GM21529 (cell line): ENCODE results near the gene GALNTL6.

Experiments
- ATAC-seq: cut with Tn5 transposase; IDR thresholded peaks from one replicate; pipeline ENCODE4 v1.9.1; 2021; ENCODE audit not compliant: unreplicated experiment

GALNTL6 gene

DNA sequence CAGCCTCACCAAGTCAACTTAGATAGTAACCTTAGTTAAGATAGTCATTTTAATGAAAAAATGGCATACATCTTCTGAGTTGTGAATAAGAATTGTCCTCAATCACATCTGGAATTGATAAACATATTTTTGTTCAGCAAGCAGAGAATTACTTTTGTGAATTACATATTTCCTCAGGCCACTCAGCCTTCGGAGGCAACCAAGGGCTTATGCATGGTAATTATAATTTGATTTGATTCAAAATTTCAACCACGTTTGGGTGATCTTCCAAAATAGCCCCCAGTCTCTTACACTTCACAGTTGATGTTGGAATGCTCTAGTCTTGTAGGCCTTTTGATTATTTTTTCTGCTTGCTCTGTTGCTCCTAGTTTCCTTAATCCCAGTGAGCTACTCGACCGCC lies 63.4 kb downstream of the GALNTL6 start:
- ATAC-seq = no peak

DNA sequence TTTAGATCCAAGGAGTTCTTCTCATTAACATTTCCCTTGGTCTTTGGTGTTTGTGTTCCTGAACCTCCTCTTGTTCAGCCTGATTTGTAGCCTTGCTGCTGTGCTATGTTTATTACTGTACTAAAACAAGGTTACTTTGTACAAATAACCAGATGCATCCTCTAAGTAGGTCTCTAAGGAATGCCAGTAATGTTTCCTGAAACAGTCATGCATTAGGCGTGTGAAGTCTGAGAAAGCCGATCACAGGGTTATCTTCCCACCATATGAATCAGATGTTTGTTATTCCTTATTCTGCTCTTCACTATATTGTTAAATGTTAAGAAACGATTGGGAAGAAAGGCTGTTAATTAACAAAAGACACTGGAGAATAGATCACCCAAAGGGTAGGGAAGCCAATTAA lies 66.9 kb downstream of the GALNTL6 start:
- no peak for ATAC-seq

GRCh38 chr4:171889681-171890080 lies 76.5 kb downstream of the GALNTL6 start:
- no peak for ATAC-seq

DNA sequence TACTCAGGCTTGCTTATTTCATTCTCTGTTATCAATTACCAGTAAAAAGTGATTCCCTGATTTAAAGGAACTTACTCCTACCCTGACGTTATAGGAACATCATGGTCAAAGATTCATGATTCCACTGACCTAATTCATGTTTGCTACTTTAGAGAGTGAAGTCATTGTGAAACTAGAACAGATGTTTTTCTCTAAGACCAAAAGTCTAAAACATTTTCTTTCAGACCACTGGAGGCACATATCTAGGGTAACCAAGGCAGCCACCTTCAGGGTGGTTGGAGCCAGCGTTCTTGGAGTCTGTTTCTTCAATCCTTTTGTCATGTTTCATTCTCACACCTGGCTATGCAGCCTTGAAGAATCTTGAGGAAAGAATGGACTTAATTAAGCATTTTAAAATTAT lies 77.8 kb downstream of the GALNTL6 start:
- peak; percentile 87 for ATAC-seq

GRCh38 chr4:171896426-171896825 lies 83.2 kb downstream of the GALNTL6 start:
- no peak for ATAC-seq

DNA sequence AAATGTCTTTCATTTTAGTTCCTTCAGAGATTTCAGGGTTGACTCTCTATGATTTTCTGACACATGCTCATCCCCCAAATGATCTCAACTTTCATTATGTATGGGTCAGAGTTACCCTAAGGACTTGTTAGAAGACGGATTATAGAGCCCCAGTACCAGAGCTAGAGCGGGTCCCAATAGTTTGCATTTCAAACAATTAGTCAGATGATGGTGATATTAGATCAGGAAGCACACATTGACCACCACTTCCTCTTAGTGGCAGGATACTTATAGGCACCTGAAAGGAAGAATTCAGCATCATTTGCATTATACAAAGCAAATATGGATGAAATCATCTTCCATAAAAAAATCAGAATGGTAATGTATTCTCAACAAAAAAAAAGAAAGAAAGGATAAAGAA lies 106.1 kb downstream of the GALNTL6 start:
- no peak for ATAC-seq

- ATAC-seq = no peak
These were observed 107.7 kb downstream of the GALNTL6 start for GRCh38 chr4:171920901-171921300.

DNA sequence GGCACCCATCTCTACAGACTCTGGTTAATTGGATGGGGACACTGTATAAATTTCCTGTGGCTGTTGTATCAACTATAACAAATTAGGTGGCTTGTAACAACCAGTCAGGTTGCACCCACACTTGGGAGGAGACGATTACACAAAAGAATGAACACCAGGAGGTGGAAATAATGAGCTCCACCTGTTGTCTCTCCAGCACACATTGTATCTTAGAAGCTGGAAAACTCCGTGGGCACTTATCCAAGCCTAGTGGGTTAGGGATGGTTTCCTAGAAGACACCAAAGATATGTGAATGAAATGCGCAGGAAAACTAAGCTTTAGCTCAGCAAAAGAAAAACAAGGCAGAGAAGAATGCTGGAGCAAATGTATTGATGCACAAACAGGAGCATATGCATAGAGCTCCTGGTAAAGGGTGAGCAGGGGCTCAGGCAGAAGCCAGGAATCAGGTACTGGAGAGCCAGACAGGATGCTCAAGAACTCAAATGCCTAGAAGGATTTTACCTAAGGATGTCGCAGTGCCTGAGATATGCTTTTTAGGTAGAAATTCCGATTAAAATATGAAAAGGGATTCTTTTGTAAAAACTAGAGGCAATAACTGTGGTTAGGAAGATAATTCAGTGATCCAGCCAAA lies 111.7 kb downstream of the GALNTL6 start:
- ATAC-seq = no peak

DNA sequence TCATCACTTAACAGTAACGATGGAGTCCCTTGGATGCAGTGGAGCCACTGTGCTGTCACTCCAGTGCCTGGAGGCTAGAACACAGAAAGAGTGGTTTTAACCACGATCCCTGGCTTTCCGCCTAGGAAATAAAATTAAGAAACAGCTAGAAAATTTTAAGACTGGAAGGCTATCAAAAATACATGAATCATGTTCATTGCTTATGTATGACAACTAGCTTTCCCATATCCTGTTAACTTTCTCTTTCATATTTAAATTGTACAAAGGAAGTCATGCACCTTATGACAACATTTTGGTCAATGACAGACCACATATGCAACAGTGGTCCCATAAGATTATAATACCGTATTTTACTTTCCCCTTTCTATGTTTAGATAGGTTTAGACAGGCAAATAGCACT lies 115.1 kb downstream of the GALNTL6 start:
- ATAC-seq = no peak

DNA sequence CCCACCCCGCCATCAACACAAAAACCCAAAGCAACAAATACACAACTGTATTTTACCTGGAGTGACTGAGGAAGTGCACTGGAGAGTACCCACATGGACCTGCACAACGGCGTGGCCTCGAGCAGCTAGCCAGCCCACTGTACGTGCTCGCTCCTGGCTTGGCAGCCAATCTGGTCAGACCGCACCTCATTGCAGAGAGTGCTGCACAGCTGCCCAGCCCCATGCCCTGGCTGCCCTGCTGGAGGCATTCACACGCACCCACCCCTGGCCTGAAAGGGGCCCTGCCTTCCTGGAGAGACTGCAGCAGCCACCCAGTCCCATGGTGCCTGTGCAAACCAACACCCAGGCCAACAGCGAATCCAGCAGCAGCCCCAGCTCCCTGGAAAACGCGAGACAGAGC lies 116.3 kb downstream of the GALNTL6 start:
- ATAC-seq = no peak

GRCh38 chr4:171929907-171930306 lies 116.7 kb downstream of the GALNTL6 start:
- ATAC-seq = no peak

DNA sequence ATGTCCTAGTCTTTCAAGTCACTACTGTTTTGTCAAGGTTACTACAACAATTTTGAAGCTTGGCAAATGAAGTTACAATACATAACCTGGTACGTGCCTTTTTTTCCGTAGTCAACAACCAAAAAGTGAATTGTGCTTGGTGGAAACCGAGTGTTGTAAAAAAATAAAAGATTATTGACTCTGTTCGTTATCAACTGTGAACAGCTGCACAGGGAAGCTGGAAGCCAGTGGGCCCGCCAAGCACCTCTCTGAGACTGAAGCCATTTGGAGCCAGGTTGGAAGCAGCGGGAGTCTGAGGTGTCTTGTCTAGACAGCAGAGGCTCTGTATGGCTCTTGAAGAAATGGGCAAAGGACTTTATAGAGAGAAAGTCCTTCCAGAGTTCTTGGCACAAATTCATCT lies 119.0 kb downstream of the GALNTL6 start:
- ATAC-seq = no peak

GRCh38 chr4:171940656-171941055 lies 127.5 kb downstream of the GALNTL6 start:
- ATAC-seq = no peak

GRCh38 chr4:171947400-171947799 lies 134.2 kb downstream of the GALNTL6 start:
- no peak for ATAC-seq

GRCh38 chr4:171948038-171948437 lies 134.8 kb downstream of the GALNTL6 start:
- no peak for ATAC-seq

DNA sequence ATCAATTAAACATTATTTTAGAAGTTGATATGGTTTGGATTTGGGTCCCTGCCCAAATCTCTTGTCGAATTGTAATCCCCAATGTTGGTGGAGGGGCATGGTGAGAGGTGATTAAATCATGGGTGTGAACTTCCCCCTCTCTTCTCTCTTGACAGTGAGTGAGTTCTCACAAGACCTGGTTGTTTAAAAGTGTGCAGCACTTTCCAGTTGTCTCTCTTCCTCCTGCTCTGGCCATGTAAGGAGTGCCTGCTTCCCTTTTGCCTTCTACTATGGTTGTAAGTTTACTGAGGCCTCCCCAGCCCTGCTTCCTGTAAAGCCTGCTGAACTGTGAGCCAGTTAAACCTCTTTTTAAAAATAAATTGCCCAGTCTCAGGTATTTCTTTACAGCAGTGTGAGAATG lies 141.4 kb downstream of the GALNTL6 start:
- ATAC-seq = peak; percentile 90

GRCh38 chr4:171956678-171957077 lies 143.5 kb downstream of the GALNTL6 start:
- no peak for ATAC-seq

DNA sequence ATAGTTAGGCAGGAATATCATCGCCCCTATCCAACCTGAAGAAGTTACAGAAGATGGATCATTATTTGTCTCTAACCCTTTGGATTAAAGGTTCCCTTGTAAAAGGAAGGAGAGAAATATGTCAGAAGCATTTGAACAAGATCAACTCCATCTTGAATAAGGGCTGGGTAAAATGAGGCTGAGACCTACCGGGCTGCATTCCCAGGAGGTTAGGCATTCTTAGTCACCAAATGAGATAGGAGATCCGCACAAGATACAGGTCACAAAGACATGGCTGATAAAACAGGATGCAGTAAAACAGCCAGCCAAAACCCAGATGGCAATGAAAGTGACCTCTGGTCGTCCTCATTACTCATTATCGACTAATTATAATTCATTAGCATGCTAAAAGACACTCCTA lies 148.9 kb downstream of the GALNTL6 start:
- no peak for ATAC-seq

GRCh38 chr4:171966356-171966755 lies 153.2 kb downstream of the GALNTL6 start:
- ATAC-seq = no peak

DNA sequence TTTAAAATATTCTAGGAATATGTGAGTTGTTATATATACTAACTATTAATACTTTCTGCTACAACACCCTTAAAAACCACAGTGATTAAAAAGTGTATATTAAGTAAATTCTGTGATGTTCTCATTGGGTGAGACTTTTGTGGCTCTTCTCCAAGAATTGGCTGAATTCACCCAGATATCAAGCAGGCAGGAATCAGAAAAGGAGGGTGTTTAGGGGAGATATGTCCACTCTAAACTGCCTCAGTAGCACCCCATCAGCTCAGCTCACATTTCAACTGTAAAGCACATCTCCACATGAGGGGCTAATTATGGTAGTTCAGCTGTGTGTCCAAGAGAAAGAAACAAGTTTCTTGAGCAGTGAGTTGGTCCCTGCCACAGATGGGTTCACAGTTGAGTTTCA lies 165.0 kb downstream of the GALNTL6 start:
- ATAC-seq = no peak

- ATAC-seq = no peak
These were observed 166.3 kb downstream of the GALNTL6 start for GRCh38 chr4:171979461-171979860.

- ATAC-seq = no peak
These were observed 168.0 kb downstream of the GALNTL6 start for GRCh38 chr4:171981185-171981584.
